ENCODE data around the gene TEAD1. TPM values are rescaled to one million over a fixed set of nuclear protein-coding genes. Genes with fewer than 3 reads are reported as not detected.
A peak's percentile ranks its signal among the peaks of the same experiment; 100 is the strongest.

TEAD1 gene
- polyA plus RNA-seq, 1 donor (not counting 4 experiments of a cell fraction or from before 2014, with no cell fraction given), result 32.7 TPM

- FAIRE-seq, result no peak
- Histone ChIP-seq H2AFZ (ENCODE audit: control insufficient read depth, low read length) (no peak overlapping the region), H3K9me3 (ENCODE audit: control insufficient read depth, low read depth, low read length) (no peaks in the 10 kb centered on the region), H3K9ac (ENCODE audit: control insufficient read depth, extremely low read depth, insufficient read depth, low read length) (no peak overlapping the region), H3K27me3 (ENCODE audit: control insufficient read depth, extremely low read depth, insufficient read depth, low read length) (no peaks in the 10 kb centered on the region), H4K20me1 (ENCODE audit: control insufficient read depth, extremely low read depth, insufficient read depth, low read length) (no peaks in the 10 kb centered on the region), H3K36me3 (ENCODE audit: control insufficient read depth in 2 of 2, extremely low read depth in 1 of 2, insufficient read depth in 2 of 2, low read length in 2 of 2) (peaks cover 0 to 1% of the 10 kb centered on the region in 2 experiments), H3K27ac (ENCODE audit: control insufficient read depth, insufficient read depth, low read length) (no peak overlapping the region), H3K9me1 (ENCODE audit: control insufficient read depth, extremely low read depth, insufficient read depth, low read length) (no peaks in the 10 kb centered on the region), H3K4me1 (ENCODE audit: control insufficient read depth, extremely low read depth, insufficient read depth, low read length) (peaks cover 87% of the 10 kb centered on the region), H3K4me3 (ENCODE audit: control insufficient read depth in 2 of 3, extremely low read depth in 1 of 3, insufficient read depth in 2 of 3, low read depth in 1 of 3, low read length in 3 of 3) (no peak overlapping the region), H3K4me2 (ENCODE audit: control insufficient read depth, extremely low read depth, insufficient read depth, low read depth, low read length) (no peak overlapping the region), H3K79me2 (ENCODE audit: control insufficient read depth, insufficient read depth, low read length) (peaks cover 86% of the 10 kb centered on the region)
- dilution Hi-C loops (cut with MboI; ENCODE audit: extremely low pct_ligation_motif_present, low sequenced_read_pairs), result no loop called here
- no peak for TF ChIP-seq EZH2 (IDR thresholded peaks at IDR 0.05; ENCODE audit: low read length)
- no peak for TF ChIP-seq CTCF (optimal IDR thresholded peaks at IDR 0.05 in 1 of 3, IDR thresholded peaks at IDR 0.05 in 1 of 3, conservative IDR thresholded peaks at IDR 0.05 in 1 of 3; ENCODE audit: extremely low read depth in 1 of 3, insufficient read depth in 2 of 3, low read length in 3 of 3)
- DNase-seq (ENCODE audit: low read depth, low spot score), result no peak
These were observed 16.4 kb downstream of the TEAD1 start for GRCh38 chr11:12690663-12691062.

GRCh38 chr11:12691473-12691872, 17.3 kb downstream of the TEAD1 start:
- peaks cover 87% of the 10 kb centered on the region for H3K4me1 ChIP-seq (ENCODE audit: control insufficient read depth, extremely low read depth, insufficient read depth, low read length)
- no peak overlapping the region for H3K9ac ChIP-seq (ENCODE audit: control insufficient read depth, extremely low read depth, insufficient read depth, low read length)
- no peaks in the 10 kb centered on the region for H3K9me1 ChIP-seq (ENCODE audit: control insufficient read depth, extremely low read depth, insufficient read depth, low read length)
- dilution Hi-C loops (cut with MboI; ENCODE audit: extremely low pct_ligation_motif_present, low sequenced_read_pairs), result no loop called here
- no peaks in the 10 kb centered on the region for H4K20me1 ChIP-seq (ENCODE audit: control insufficient read depth, extremely low read depth, insufficient read depth, low read length)
- no peaks in the 10 kb centered on the region for H3K9me3 ChIP-seq (ENCODE audit: control insufficient read depth, low read depth, low read length)
- peaks cover 86% of the 10 kb centered on the region for H3K79me2 ChIP-seq (ENCODE audit: control insufficient read depth, insufficient read depth, low read length)
- FAIRE-seq, result no peak
- H3K27ac ChIP-seq (ENCODE audit: control insufficient read depth, insufficient read depth, low read length), result no peak overlapping the region
- no peak for TF ChIP-seq EZH2 (IDR thresholded peaks at IDR 0.05; ENCODE audit: low read length)
- no peak overlapping the region for H3K4me3 ChIP-seq (ENCODE audit: control insufficient read depth in 2 of 3, extremely low read depth in 1 of 3, insufficient read depth in 2 of 3, low read depth in 1 of 3, low read length in 3 of 3)
- peak overlapping the region; percentile 4 for H3K4me2 ChIP-seq (ENCODE audit: control insufficient read depth, extremely low read depth, insufficient read depth, low read depth, low read length)
- no peak overlapping the region for H2AFZ ChIP-seq (ENCODE audit: control insufficient read depth, low read length)
- DNase-seq (ENCODE audit: low read depth, low spot score), result no peak
- H3K36me3 ChIP-seq (ENCODE audit: control insufficient read depth in 2 of 2, extremely low read depth in 1 of 2, insufficient read depth in 2 of 2, low read length in 2 of 2), result peaks cover 0 to 10% of the 10 kb centered on the region in 2 experiments
- H3K27me3 ChIP-seq (ENCODE audit: control insufficient read depth, extremely low read depth, insufficient read depth, low read length), result no peaks in the 10 kb centered on the region
